DND-41 (cell line): ENCODE data around the gene CHST1.

ENCODE experiments used
- CTCF ChIP-seq: IDR thresholded peaks from 2 replicates; pipeline ENCODE4 v1.5.1; 2012; ENCODE audit warnings: borderline replicate concordance, low read length, moderate library complexity, mild to moderate bottlenecking; ENCODE audit not compliant: poor library complexity, severe bottlenecking; ENCODE audit errors: extremely low read depth
- EZH2 ChIP-seq: IDR thresholded peaks from 3 replicates; pipeline ENCODE4 v1.6.1; 2012; ENCODE audit warnings: borderline replicate concordance, low read depth, mild to moderate bottlenecking, moderate library complexity, low read length, inconsistent platforms; ENCODE audit not compliant: severe bottlenecking

- TF ChIP-seq CTCF (no peak), EZH2 (no peak)
Observed at GRCh38 chr11:45607995-45608394, 57.4 kb downstream of the CHST1 start.
